HG03039 (cell line): ENCODE data around the gene MTA1.

ENCODE experiments used
- ATAC-seq: cut with Tn5 transposase; IDR thresholded peaks from one replicate; pipeline ENCODE4 v1.9.1; 2021; ENCODE audit warnings: mild to moderate bottlenecking, moderate library complexity; ENCODE audit not compliant: unreplicated experiment

MTA1 gene

DNA sequence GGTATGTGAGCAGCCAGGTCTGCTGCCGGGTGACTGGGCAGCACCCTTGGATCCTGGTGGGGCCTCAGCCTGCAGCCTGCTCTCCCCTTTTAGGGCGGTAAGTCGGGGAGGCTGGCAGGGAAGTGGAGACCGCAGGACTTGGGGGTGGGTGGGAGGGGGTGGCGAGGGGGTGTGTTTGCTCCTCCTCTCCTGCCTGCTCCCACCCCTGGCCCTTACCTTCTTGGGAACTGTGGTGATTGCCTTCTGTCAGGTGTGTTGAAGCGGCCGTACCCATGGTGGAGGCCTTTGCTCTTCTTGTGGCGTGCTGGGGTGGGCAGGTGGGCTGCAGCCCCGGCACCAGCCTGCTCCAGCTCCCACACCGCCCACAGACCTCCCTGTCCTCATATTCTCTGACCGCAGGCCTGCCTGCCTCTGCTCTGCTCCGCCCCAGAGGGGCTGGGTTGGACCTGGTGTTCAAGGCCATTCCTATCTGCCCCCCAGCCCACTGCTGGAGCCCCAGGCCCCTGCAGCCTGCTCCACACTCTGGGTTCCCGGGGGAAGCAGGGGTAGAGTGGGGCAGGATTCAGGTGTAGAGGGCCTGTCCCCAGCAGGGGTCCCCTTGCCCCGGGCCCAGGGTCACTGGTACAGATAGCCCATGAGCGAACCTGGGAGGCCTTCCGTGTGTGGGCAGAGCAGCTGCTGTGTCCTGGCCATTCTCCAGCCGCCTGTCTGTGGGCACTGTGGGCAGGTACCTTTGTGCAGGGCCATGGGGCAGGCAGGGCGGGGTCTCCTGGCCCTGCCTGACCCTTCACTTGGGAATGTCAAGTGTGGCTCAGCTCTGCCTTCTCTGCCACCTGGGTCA lies 76.6 kb downstream of the MTA1 start:
- no peak for ATAC-seq

DNA sequence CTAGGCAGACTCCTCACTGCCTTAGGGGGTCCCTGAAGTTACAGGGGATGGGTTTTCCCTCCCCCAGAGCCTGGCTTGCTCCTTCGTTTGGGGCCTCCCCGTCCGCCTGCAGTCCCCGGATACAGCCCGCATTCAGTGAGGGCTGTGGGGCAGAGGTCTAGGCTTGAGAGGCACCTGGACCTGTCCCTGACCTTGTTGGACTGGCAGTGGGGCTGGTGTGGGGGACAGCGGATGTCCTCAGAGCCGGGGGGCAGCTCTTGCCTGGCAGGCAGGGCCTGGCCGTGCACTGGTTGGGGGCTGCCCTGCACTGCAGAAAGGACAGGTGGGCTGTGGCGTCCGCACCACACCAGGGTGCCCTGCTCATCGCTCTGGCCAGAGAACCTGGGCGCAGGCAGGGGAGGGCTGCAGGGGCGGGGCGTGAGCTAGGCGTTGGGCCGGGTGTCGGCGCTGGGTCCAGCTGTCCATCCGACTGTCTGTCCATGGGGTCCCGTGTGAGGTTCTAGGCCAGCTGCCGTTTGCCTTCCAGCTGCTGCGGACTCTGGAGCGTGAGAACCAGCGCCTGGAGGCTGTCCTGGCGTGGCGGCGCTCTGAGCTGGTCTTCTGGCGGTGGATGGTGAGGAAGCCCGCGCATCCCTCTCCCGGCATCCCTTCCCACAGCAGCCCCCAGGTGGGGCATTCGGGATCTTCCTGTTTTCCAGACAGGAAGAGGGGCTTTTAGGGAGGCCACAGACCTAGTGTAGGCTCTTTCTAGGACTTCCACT lies 77.4 kb downstream of the MTA1 start:
- ATAC-seq: no peak

DNA sequence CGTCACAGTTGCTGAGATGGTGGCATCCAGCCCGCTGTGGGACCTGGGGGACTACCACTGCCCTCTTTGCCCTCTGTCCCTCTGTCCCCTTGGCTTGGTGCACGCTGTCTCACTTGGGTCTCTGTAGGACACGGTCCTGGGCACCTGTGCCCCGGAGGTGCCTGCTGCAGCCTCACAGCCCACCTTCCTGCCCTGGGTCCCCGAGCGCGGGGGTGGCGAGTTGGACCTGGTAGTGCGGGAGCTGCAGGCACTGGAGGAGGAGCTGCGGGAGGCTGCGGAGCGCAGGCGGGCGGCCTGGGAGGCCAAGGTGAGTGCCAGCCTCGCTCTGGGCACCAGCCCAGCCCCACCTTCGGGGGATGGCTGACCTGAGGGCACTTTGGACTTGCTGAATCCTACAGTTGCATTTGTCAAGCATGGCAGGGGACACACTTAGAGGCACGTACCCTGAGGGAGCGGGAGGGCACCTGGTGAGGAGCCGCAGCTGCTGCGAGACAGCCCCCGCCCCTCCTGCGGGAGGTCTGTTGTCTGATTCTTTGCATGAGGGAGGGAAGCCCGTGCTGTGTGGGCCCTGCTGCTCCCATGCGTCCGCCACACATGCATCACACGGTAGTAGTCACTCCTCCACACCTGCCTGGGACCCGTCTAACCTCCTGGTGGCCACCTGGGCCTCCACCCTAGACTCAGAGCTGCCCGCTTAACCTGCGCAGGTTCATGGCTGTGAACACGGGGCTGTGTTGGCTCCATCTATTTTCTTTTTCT lies 78.2 kb downstream of the MTA1 start:
- ATAC-seq: no peak

DNA sequence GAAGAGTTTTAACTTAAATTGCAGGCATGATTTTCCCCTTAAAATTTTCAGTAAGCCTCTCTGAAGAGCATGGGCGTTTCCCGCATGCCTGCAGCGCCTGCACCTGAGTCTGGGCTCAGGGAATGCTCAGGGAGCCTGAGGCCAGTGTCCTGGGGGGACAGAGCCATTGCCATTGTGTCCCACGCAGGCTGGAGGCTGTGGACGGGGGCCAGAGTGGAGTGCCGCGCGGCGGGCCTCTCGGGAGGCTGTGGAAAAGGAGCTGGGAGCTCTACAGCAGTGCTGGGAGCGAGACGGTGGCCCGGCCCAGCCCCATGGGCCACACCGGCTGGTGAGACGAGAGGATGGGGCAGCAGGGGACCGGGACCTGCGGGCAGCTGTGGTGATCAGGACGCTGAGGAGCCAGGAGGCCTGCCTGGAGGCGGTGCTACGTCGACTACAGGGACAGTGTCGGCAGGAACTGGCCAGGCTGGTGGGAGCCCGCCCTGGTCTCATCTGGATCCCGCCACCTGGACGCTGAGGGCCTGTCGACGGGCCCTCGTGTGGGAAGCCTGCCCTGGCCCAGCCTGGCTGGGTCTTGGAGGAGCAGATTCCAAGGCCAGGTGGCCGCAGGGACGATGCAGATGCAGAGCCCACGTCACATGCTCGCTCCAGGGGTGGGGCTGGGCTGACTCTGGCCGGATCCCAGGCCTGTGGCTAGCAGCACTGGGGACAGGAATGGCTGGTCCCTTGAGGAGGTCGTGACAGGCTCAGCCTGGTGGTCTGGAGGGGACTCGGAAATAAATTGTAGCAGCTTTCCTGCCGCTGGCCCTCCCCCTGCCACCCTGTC lies 79.0 kb downstream of the MTA1 start:
- no peak for ATAC-seq

DNA sequence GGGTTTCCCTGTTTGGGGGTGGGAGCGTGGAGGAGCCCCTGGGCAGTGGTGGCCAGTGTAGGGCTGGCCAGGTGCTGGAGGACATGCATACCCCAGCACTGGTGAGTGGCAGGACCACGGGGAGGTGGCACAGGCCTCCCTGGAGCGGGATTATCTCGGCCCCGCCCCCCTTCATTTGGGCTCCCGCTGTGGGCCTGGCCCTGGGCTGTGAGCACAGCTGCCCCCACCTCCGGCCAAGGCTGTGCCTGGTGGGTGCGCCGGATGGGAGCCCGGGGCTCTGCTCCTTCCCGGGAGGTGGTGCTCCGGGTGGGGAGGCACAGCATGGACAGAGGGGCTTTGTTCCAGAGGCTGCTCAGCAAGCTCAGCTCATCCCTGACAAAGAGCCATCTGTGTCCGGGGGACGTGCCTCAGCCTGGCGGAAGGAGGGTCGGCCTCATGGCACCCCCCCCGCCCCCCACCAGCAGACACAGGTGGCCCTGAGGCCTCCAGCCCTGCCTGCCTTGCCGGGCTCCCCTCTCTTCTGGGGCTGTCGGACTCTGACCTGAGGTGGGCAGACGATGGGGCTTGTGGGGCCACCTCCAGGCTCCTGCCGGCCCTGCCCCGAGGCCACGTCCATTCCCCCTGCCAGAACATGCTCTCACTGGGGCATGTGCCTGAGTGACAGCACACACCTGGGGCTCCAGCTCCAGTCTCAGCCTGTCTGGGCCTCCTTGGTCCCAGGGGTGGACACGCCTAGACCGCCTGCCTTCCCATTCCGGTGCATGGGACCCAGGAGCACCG lies 79.8 kb downstream of the MTA1 start:
- no peak for ATAC-seq

DNA sequence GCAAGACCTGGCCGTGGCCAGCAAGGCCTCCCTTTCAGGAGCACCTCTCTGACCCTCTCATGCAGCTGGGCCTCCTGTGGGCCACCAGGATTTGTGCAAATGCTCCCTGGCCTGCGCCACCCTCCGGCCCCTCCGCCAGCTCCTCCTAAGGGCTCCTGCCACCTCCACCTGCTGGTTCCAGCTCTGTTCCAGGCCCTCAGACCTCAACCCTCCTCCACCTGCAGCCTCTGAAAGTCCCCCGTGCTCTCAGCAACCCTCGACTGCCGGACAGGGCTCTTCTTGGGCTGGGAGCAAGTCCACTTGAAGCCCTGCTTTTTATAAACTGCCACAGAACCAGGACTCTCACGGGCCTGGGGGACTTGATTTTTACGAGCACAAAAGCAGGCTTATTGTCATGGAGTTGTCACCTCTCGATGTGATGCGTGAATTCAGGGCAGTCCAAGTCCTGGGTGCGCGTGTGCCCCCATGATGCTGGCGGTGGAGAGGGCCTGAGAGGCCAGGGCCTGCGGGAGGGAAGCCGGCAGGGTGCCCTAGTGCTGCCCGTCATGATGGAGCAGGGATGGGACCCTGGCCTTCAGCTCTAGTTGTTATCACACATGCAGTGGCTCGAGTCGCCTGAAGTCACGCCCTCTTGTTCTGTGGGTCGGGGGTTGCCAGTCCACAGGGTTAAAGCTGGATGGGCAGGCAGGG lies 80.6 kb downstream of the MTA1 start:
- no peak for ATAC-seq

DNA sequence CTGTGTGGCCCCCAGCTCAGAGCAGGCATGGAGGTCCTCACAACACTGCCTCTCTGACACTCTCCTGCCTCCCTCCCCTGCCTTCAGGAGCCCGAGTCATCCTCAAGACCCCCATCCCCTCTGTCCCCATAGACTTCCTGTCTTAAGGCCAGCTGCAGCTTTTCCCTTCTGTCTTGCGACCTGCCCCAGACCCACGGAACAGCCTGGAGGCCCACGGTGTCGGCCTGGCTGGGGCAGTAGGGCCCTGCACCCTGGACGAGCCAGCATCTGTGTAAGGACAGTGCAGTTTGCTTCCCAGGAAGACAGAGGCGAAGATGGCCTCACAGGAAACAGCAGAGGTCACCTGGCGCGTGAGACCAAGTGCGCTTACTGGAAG lies 81.1 kb downstream of the MTA1 start:
- no peak for ATAC-seq

DNA sequence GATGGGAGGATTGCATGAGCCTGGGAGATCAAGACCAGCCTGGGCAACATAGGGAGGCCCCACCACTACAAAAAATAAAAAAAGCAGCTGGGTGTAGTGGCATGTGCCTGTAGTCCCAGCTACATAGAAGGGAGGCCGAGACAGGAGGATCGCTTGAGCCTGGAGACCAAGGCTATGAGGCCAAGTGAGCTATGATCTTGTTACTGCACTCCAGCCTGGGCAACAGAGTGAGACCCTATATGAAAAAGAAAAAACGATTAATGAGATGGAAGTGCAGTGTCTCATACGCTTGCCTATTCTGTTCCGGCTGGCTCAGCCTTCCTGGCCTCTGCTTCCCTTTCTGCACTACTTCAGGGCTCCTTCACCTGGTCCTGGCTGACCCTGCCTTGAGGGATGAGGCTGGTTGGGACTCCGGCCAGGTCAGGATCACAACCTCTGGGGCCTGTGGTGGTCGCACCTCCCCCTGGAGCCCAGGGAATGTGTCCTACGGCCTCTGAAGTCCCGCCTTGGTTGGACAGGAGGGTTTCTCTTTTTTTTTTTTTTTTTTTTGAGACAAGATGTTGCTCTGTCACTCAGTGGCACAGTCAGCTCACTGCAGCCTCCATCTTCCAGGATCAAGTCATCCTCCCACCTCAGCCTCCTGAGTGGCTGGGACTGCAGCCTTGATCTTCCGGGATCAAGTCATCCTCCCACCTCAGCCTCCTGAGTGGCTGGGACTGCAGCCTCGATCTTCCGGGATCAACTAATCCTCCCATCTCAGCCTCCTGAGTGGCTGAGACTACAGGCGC lies 82.1 kb downstream of the MTA1 start:
- no peak for ATAC-seq

DNA sequence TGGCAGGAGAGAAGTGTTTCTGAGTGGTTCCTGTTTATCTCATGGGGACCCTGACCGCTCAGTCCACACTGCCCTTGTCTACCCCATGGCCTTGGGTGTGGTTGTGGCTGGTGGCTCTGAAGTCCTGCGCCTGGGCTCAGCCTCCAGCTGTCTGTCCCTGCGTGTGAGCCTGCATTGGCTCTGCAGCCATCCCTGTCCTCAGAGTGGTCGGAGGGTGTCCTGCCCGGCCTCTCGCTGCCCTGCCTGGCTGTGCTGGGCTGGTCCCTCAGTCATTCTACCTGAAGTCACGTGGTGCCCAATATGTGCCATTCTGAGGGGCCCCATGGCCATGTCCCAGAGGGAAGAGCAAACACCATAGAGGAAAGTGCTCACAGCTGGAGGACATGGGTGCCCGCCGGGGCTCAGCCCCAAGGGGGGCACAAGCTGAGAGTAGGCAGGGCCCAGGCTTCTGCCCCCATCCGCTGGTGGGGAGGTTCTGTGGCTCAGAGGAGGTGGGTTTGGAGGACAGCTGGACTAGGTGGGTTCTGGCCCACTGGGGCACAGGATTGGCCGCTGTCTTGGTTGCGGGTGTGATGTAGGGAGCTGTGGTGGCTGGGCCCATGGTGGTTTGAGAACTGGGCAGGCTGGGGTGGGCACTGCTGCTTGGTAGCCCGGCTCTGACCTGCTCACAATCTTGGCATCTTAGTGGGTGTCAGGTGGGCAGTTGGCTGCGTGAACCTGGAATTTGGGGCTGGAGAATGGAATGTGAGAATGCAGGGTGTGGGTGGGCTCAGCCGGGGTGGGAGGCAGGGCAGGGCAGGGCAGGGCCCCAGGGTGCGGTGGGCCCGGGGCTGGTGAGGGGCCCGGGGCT lies 83.0 kb downstream of the MTA1 start:
- no peak for ATAC-seq

DNA sequence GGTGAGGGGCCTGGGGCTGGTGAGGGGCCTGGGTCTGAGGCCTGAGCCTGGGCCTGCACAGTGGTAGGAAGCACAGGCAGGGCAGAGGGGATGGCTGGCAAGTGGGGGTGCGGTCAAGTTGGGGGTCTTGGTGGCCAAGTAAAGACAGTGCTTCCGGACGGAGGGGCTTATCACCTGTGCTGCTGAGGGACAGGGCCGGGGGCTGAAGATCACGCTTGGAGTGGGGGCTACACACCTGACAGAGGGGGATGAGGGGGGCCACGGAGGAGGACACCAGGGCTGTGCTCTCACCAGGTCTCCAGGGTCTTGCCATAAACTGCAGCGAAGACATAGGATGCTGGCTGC lies 83.6 kb downstream of the MTA1 start:
- ATAC-seq: no peak

DNA sequence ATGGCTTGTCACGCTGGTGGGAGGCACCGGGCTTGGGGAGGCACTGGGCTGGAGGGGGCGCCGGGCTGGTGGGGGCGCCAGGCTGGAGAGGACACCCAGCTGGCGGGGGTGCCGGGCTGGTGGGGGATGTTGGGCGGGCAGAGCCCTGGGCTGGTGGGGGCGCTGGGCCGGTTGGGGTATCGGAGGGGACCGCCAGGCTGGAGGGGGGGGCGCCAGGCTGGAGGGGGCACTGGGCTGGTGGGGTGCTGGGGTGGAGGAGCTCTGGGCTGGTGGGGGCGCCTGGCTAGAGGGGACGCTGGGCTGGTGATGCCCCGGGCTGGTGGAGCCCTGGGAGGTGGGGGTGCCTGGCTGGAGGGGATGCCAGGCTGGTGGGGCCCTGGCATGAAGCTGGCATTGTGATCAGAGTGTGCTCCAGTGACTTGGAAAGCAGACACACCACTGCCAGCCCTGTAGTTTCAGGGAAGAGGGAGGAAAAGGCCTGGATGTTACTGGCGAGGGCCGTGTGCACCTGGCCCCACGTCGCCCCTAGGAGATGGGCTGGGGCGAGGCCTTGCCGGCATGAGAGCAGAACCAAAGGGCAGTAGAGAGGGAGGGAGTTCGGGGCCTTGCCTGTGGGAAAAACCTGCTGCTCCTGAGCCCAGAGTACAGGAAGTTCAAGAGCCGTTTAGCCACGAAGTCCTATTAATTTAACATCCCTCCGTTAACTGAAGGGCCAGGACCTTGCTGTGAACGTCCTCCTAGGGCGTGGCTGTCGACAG lies 84.5 kb downstream of the MTA1 start:
- ATAC-seq: no peak

DNA sequence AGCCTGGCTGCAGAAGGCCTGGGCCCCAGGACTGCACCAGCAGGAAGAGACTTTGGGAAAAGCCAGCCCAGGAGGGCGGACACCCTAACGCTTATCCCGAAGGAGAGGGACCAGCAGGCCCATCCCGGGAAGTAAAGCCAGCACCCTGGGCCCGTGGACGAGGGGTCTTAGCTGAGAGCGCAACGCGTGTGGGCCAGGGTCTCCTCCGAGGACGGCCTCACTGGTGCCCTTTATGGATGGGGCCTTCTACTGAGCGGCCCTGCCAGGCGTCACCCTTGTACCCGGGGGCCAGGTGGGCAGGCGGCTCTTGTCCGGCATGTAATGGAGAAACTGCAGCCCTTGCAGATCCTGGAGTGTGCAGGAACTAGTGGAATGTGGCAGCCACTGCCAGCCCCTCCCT lies 85.5 kb downstream of the MTA1 start:
- no peak for ATAC-seq

DNA sequence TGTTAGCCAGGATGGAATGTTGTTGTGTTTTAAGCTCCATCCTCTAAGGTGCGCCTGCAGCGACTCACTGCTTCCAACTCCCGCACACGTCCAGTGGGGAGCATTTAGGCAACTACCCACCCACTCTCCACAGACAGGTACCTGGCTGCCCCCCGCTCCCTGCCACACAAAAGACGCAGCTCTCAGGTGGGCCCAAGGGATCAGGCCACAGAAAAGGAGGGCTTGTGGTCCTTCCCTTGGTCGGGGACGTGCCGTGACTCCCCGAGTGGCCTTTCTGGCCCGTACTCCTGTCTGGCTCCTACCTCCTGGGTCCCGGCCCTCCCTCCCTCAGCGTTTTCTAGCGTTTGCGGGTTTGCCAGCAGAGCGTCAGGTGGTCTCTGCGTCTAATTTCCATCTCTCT lies 87.6 kb downstream of the MTA1 start:
- no peak for ATAC-seq

DNA sequence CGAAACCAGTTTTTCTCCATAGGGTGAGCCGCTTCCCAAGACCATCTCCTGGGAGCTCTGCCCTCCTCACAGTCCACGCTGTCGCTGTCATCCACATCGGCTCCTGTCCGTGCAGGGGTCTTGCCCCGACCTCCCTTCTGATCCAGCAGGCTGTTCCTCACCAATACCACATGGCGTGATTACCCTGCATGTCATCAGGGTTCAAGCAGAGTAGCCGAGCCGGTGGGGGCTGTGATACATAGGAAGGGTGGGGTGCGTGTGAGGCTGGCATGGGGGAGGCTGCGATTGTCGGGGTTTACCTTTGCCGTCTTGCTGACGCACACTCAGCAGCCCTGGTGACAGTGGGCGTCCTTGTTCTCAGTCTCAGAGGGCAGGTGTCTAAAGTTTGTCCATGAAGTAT lies 88.4 kb downstream of the MTA1 start:
- ATAC-seq: no peak

DNA sequence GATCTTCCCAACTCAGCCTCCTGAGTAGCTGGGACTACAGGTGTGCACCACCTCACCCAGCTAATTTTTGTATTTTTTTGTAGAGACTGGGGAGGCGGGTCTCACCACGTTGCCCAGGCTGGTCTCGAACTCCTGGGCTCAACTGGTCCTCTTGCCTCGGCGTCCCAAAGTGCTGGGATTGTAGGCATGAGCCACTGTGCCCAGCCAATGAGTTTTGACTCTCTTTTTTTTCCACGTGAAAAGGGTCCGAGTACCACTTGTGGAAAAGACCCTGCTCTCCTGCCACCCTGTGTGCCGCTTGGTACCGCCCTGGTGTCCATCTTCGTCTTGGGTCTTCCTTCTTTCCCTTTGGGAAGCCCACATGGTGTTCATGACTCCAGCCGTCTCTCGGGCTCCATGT lies 89.0 kb downstream of the MTA1 start:
- no peak for ATAC-seq

DNA sequence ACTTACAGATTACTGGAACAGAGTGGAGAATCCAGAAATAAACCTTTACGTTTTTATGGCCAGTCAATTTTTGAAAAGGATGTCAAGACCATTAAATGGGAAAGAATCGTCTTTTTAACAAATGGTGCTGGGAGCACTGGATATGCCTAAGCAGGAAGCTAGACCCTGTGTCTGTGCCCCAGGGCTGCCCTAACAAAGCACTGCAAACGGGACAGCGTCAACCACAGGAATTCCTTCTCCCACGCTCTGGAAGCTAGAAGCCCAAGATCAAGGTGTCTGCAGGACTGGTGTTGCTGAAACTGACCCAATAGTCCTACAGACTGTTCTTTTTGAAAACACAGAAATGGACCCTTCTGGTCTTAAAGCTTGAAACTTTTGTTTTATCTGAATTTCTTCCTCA lies 97.5 kb downstream of the MTA1 start:
- ATAC-seq: no peak
